ENCODE measurements around the gene MMP24. TPM values are rescaled to one million over a fixed set of nuclear protein-coding genes. Genes with fewer than 3 reads are reported as not detected.
A peak's percentile ranks its signal among the peaks of the same experiment; 100 is the strongest.

MMP24 gene
- total RNA-seq, 1 donor from 2014 or later, result 13.0 TPM

DNA sequence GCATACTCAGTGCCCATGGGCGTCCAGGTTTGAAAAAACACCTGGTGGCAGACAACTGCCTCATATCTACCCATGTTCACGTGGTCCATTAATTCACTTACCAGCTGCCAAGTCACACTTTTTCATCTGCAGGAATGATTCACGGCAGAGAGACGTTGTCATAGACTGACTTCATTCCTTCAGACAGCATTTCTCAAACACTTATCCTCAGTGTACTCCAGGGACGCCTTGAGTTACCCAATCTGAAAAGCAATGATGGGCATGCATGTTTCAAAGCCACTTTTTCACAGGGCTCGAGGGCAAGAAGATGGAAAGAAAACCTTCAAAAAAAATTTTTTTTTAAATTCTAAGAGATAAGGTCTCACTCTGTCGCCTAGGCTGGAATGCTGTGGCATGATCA is 45.4 kb downstream of the MMP24 start:
- Histone ChIP-seq H3K4me3 (no peak overlapping the region), H3K27ac (no peak overlapping the region), H3K36me3 (peaks cover 62% of the 10 kb centered on the region), H3K4me1 (peaks cover 14% of the 10 kb centered on the region), H3K27me3 (no peaks in the 10 kb centered on the region), H3K9me3 (no peaks in the 10 kb centered on the region)
- ATAC-seq (no peak), DNase-seq (no peak)
- intact Hi-C loops (cut with DNase I), result no loop called here
- TF ChIP-seq, protein P1, sequence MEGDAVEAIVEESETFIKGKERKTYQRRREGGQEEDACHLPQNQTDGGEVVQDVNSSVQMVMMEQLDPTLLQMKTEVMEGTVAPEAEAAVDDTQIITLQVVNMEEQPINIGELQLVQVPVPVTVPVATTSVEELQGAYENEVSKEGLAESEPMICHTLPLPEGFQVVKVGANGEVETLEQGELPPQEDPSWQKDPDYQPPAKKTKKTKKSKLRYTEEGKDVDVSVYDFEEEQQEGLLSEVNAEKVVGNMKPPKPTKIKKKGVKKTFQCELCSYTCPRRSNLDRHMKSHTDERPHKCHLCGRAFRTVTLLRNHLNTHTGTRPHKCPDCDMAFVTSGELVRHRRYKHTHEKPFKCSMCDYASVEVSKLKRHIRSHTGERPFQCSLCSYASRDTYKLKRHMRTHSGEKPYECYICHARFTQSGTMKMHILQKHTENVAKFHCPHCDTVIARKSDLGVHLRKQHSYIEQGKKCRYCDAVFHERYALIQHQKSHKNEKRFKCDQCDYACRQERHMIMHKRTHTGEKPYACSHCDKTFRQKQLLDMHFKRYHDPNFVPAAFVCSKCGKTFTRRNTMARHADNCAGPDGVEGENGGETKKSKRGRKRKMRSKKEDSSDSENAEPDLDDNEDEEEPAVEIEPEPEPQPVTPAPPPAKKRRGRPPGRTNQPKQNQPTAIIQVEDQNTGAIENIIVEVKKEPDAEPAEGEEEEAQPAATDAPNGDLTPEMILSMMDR (IDR thresholded peaks at IDR 0.05), result no peak

DNA sequence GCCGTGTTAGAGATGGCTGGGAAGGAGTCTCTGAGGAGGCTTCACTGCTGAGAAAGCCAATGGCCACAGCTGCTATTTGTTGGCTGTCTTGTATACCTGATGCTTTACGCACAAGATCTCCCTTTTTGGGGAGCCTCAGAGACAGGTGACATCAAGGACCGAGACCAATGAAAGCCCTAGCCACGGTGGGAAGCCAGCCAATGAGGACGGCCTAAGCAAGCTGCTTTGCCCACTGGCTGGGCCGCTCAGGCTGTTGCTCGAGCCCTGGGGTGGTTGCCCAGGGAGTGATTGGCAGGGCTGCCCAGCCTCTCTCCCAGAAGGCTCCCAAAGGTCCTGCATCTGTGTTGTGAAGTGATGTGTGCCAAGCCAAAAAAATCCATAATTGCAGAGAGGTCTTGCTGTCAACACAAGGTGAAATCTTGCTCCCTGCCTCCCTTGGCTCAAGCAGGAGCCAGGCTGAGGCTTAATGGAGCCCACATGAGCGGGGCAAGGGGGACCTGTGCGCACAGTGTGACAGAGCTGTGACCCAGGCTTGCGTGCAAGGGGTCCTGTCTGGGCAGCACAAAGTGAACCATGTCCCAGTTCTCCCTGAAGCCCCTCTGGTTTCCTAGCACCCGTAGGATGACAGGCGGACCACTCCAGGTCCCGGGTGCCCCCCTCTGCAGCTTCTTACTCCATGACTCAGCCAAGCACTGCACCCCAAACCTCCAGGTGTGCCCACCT is 47.1 kb downstream of the MMP24 start:
- DNase-seq, result peak; percentile 67
- TF ChIP-seq, protein P1 (IDR thresholded peaks at IDR 0.05), result no peak
- peaks cover 16% of the 10 kb centered on the region for H3K4me1 ChIP-seq
- H3K36me3 ChIP-seq, result peaks cover 48% of the 10 kb centered on the region
- H3K27ac ChIP-seq, result no peak overlapping the region
- H3K9me3 ChIP-seq, result no peaks in the 10 kb centered on the region
- H3K4me3 ChIP-seq, result no peak overlapping the region
- no peaks in the 10 kb centered on the region for H3K27me3 ChIP-seq
- intact Hi-C loops (cut with DNase I), result no loop called here
- ATAC-seq, result no peak

DNA sequence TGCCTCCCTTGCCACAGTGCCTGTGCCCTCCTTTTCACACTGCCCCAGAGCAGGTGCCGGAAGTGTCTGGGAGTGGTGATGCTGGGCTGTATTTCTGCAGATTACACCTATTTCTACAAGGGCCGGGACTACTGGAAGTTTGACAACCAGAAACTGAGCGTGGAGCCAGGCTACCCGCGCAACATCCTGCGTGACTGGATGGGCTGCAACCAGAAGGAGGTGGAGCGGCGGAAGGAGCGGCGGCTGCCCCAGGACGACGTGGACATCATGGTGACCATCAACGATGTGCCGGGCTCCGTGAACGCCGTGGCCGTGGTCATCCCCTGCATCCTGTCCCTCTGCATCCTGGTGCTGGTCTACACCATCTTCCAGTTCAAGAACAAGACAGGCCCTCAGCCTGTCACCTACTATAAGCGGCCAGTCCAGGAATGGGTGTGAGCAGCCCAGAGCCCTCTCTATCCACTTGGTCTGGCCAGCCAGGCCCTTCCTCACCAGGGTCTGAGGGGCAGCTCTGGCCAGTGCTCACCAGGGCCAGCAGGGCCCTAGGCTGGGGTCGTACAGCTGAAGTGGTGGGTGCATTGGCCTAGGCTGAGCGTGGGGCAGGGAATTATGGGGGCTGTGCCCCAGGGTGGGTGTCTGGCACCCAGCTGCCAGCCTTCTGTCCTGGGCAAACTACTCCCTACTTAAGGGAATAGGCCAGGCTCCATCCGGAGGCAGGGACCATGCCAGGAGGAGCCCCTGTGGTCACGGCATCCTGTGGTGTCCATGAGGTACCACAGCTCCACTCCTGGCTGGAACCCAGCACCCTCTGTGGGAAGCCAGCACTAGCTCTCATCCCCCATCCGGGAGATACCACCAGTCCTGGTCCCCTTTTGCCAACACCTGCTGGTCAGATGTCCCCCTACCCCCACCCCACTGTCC is 47.9 kb downstream of the MMP24 start:
- Histone ChIP-seq H3K9me3 (no peaks in the 10 kb centered on the region), H3K27me3 (no peaks in the 10 kb centered on the region), H3K4me3 (no peak overlapping the region), H3K36me3 (peaks cover 54% of the 10 kb centered on the region), H3K27ac (no peak overlapping the region), H3K4me1 (peaks cover 16% of the 10 kb centered on the region)
- TF ChIP-seq, protein P1 (IDR thresholded peaks at IDR 0.05), result no peak
- no peak for DNase-seq
- ATAC-seq, result no peak
- intact Hi-C loops (cut with DNase I), result no loop called here

DNA sequence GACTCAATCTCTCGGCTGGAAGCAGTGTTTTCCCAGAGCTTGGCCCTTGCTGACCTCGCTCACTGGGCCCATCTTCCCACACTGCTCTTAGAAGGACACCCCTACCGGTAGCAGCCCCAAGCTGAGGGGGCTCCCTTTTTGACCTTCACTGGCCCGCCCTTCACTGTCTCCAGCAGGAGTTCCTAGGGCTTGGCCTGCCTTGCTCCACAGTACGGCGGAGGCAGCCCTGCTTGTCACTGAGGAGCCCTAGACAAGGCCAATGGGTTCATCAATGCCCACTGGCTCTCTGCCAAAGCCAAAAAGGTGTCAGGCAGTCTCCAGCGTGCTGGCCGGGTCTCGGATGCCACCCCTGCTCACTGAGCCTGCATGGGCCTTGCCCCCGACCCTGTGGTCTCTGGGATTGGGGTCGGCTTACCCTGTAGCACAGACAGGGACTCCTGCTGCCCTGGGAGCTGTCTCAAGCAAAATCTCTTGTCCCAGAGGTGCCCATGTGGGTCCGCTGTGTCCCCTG is 49.3 kb downstream of the MMP24 start:
- Histone ChIP-seq H3K4me3 (no peak overlapping the region), H3K27ac (no peak overlapping the region), H3K9me3 (no peaks in the 10 kb centered on the region), H3K36me3 (peaks cover 57% of the 10 kb centered on the region), H3K27me3 (no peaks in the 10 kb centered on the region), H3K4me1 (peaks cover 16% of the 10 kb centered on the region)
- ATAC-seq (no peak), DNase-seq (no peak)
- TF ChIP-seq, protein P1 (IDR thresholded peaks at IDR 0.05), result no peak
- intact Hi-C loops (cut with DNase I), result no loop called here

GRCh38 chr20:35276408-35276807 is 49.9 kb downstream of the MMP24 start:
- Histone ChIP-seq H3K4me1 (peaks cover 16% of the 10 kb centered on the region), H3K4me3 (peak overlapping the region; percentile 89), H3K9me3 (no peaks in the 10 kb centered on the region), H3K36me3 (peaks cover 53% of the 10 kb centered on the region), H3K27ac (no peak overlapping the region), H3K27me3 (no peaks in the 10 kb centered on the region)
- intact Hi-C loops (cut with DNase I), result no loop called here
- TF ChIP-seq, protein P1 (IDR thresholded peaks at IDR 0.05), result no peak
- ATAC-seq (no peak), DNase-seq (no peak)

All from upper lobe of right lung (tissue), 1 donor.